Nasal cavity respiratory epithelium epithelial cell of viscerocranial mucosa (primary cell): ENCODE data around the gene GRM8. TPM values are rescaled to one million over a fixed set of nuclear protein-coding genes. Genes with fewer than 3 reads are reported as not detected.

ENCODE experiments used
- total RNA-seq: library from RNA; depleted of rRNA; stranded (reverse); fragments of >200 nt; gene quantifications from 2 replicates; pipeline ENCODE4 v1.2.3, GENCODE V29; 2014

GRM8 gene
- total RNA-seq: not detected in 2 replicates

GRCh38 chr7:127252778-127253280 is at the start of gene GRM8:
Gene GRM8 (minus strand): TSS chr7:127252941.

Other genes starting within 250 kb of the GRM8 start
- 15.7 and 28.2 TPM in 2 replicates for gene ZNF800, start 139.8 kb upstream of the GRM8 start, total RNA-seq